ENCODE data around the gene CTR9. TPM values are rescaled to one million over a fixed set of nuclear protein-coding genes. Genes with fewer than 3 reads are reported as not detected.

The CTR9 gene
- total RNA-seq, 3 donors from 2014 or later (not counting 1 experiment from before 2014, with no cell fraction given): 30.6 to 47.3 (median 38.0) TPM

DNA sequence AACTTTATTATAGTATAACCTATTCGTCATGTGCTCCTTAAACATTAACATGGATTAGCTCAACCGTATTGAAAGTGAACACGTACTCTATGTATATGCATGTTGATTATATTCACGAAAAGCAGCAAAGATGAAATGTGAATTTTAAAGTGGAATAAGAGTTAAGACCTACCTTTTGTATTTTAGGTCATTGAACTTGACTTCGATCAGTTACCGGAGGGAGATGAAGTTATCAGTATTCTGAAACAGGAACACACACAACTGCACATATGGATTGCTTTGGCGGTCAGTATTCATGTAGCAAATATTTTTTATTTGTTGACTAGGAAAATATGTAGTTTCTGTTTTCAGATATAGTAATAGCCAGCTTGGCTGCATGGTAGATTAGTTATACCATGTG is 1.4 kb downstream of the CTR9 start:
- H3K36me3 Mint-ChIP-seq: no peaks in the 10 kb centered on the region
- ATAC-seq (no peak), DNase-seq (no peak)
- H3K4me3 Mint-ChIP-seq: peak overlapping the region; percentile 94
- Histone ChIP-seq H3K4me3 (ENCODE audit: low read length) (no peak overlapping the region), H3K36me3 (ENCODE audit: control insufficient read depth, insufficient read depth, low read length) (peaks cover 39% of the 10 kb centered on the region), H3K9me3 (ENCODE audit: control insufficient read depth, insufficient read depth, low read length) (no peaks in the 10 kb centered on the region), H3K27me3 (ENCODE audit: control insufficient read depth, insufficient read depth, low read length) (no peaks in the 10 kb centered on the region), H3K4me1 (ENCODE audit: control insufficient read depth, insufficient read depth, low read length) (peaks cover 15% of the 10 kb centered on the region), H3K27ac (ENCODE audit: low read length) (no peak overlapping the region)
- no peaks in the 10 kb centered on the region for H3K27me3 Mint-ChIP-seq (ENCODE audit: low read depth in 2 of 2)
- intact Hi-C loops (cut with micrococcal nuclease): no loop called here
- no peak for TF ChIP-seq CTCF (IDR thresholded peaks at IDR 0.05)
- 95% methylated on average over 6 of the region's 7 CpGs for WGBS (ENCODE audit: insufficient coverage)
- H3K4me1 Mint-ChIP-seq: peaks cover 17 to 23% of the 10 kb centered on the region in 2 donors
- H3K9me3 Mint-ChIP-seq: no peaks in the 10 kb centered on the region
- peak overlapping the region; percentile 85 to 89 for H3K27ac Mint-ChIP-seq

DNA sequence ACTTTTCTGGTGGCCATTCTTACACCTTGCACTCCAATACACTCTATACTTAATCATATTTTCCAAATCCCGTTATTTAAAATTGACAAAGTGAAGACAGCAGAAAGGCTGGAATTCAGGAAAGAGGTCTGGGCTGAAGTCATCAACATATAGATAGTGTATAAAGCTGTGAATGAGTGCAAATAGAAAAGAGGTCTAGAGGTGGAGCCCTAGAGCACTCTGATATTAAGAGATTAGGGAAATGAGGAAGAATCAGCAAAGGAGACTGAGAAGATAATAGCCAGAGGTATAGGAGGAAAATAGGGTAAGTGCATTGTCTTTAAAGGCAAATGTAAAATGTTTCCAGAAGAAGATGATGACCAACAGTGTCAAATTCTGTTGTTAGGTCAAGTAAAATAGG is 7.9 kb downstream of the CTR9 start:
- no peaks in the 10 kb centered on the region for H3K9me3 Mint-ChIP-seq
- ATAC-seq (peak in 1 of 3 donors; percentile 50), DNase-seq (no peak)
- peaks cover 0 to 6% of the 10 kb centered on the region in 2 donors for H3K4me1 Mint-ChIP-seq
- no peak overlapping the region for H3K4me3 Mint-ChIP-seq
- Histone ChIP-seq H3K4me3 (ENCODE audit: low read length) (no peak overlapping the region), H3K27ac (ENCODE audit: low read length) (no peak overlapping the region), H3K36me3 (ENCODE audit: control insufficient read depth, insufficient read depth, low read length) (peaks cover 86% of the 10 kb centered on the region), H3K9me3 (ENCODE audit: control insufficient read depth, insufficient read depth, low read length) (no peaks in the 10 kb centered on the region), H3K27me3 (ENCODE audit: control insufficient read depth, insufficient read depth, low read length) (no peaks in the 10 kb centered on the region), H3K4me1 (ENCODE audit: control insufficient read depth, insufficient read depth, low read length) (no peaks in the 10 kb centered on the region)
- H3K36me3 Mint-ChIP-seq: peaks cover 4% of the 10 kb centered on the region
- WGBS (ENCODE audit: insufficient coverage): 100% methylated on average over 1 of the region's 1 CpG
- no peak overlapping the region for H3K27ac Mint-ChIP-seq
- no peaks in the 10 kb centered on the region for H3K27me3 Mint-ChIP-seq (ENCODE audit: low read depth in 2 of 2)
- TF ChIP-seq CTCF (IDR thresholded peaks at IDR 0.05): no peak
- intact Hi-C loops (cut with micrococcal nuclease): no loop called here

GRCh38 chr11:10761085-10761698 is 10.1 kb downstream of the CTR9 start:
- no peak overlapping the region for H3K4me3 ChIP-seq (ENCODE audit: low read length)
- ATAC-seq (no peak), DNase-seq (no peak)
- intact Hi-C loops (cut with micrococcal nuclease): no loop called here
- H3K4me3 Mint-ChIP-seq: no peak overlapping the region
- 94% methylated on average over 3 of the region's 6 CpGs for WGBS (ENCODE audit: insufficient coverage)
- H3K27ac ChIP-seq (ENCODE audit: low read length): no peak overlapping the region
- no peak for TF ChIP-seq CTCF (IDR thresholded peaks at IDR 0.05)
- H3K4me1 ChIP-seq (ENCODE audit: control insufficient read depth, insufficient read depth, low read length): no peaks in the 10 kb centered on the region
- H3K27me3 ChIP-seq (ENCODE audit: control insufficient read depth, insufficient read depth, low read length): no peaks in the 10 kb centered on the region
- no peak overlapping the region for H3K27ac Mint-ChIP-seq
- H3K4me1 Mint-ChIP-seq: peaks cover 0 to 6% of the 10 kb centered on the region in 2 donors
- H3K36me3 ChIP-seq (ENCODE audit: control insufficient read depth, insufficient read depth, low read length): peaks cover 90% of the 10 kb centered on the region
- peaks cover 11% of the 10 kb centered on the region for H3K36me3 Mint-ChIP-seq
- no peaks in the 10 kb centered on the region for H3K9me3 ChIP-seq (ENCODE audit: control insufficient read depth, insufficient read depth, low read length)
- no peaks in the 10 kb centered on the region for H3K27me3 Mint-ChIP-seq (ENCODE audit: low read depth in 2 of 2)
- no peaks in the 10 kb centered on the region for H3K9me3 Mint-ChIP-seq

DNA sequence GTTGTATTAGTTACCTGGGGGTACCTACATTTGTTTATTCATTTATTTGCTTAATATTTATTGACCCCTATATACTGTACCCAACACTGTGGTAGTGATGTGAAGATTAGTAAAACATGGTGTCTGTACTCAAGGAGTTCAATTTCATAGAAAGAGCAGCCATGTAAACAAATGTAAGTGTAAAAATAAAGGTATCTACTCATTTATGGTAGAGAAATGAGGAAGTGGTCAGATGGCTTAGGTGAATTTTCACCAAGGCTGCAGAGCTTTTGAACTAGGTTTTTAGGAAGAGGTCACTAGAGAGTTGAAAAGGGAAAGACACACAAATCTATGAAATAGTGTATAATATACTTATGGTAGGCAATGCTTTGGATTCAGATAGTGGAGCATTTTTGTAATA is 11.1 kb downstream of the CTR9 start:
- H3K4me3 ChIP-seq (ENCODE audit: low read length): no peak overlapping the region
- no peak for TF ChIP-seq CTCF (IDR thresholded peaks at IDR 0.05)
- no peak for DNase-seq
- intact Hi-C loops (cut with micrococcal nuclease): no loop called here
- Mint-ChIP-seq H3K4me1 (peaks cover 0 to 6% of the 10 kb centered on the region in 2 donors), H3K4me3 (no peak overlapping the region), H3K36me3 (peaks cover 11% of the 10 kb centered on the region), H3K9me3 (no peaks in the 10 kb centered on the region), H3K27ac (no peak overlapping the region), H3K27me3 (ENCODE audit: low read depth in 2 of 2) (no peaks in the 10 kb centered on the region)
- no peaks in the 10 kb centered on the region for H3K27me3 ChIP-seq (ENCODE audit: control insufficient read depth, insufficient read depth, low read length)
- H3K4me1 ChIP-seq (ENCODE audit: control insufficient read depth, insufficient read depth, low read length): no peaks in the 10 kb centered on the region
- H3K36me3 ChIP-seq (ENCODE audit: control insufficient read depth, insufficient read depth, low read length): peaks cover 87% of the 10 kb centered on the region
- H3K9me3 ChIP-seq (ENCODE audit: control insufficient read depth, insufficient read depth, low read length): no peaks in the 10 kb centered on the region
- H3K27ac ChIP-seq (ENCODE audit: low read length): no peak overlapping the region
- no peak for ATAC-seq
